ENCODE measurements around the gene VRK1. TPM values are rescaled to one million over a fixed set of nuclear protein-coding genes. Genes with fewer than 3 reads are reported as not detected.

Gene VRK1
- total RNA-seq, 6 donors from 2014 or later: 6.7 to 19.9 (median 9.9) TPM

GRCh38 chr14:96798956-96799355 lies 1.8 kb downstream of the VRK1 start:
- H3K36me3 ChIP-seq: no peaks in the 10 kb centered on the region
- no peaks in the 10 kb centered on the region for H3K9me3 ChIP-seq
- DNase-seq (no peak), ATAC-seq (ENCODE audit: low FRiP score in 2 of 2) (no peak)
- no peak overlapping the region for H3K27ac ChIP-seq
- no peak overlapping the region for H3K4me3 ChIP-seq
- WGBS, 2 donors: 96 to 97% methylated on average over 1 of the region's 1 CpG
- peaks cover 8 to 16% (median 10%) of the 10 kb centered on the region in 4 donors for H3K4me1 ChIP-seq
- no peaks in the 10 kb centered on the region for H3K27me3 ChIP-seq
- TF ChIP-seq POLR2AphosphoS5 (IDR thresholded peaks at IDR 0.05) (no peak), CTCF (IDR thresholded peaks at IDR 0.05) (no peak), EP300 (IDR thresholded peaks at IDR 0.05) (no peak), POLR2A (IDR thresholded peaks at IDR 0.05) (no peak)

- 90 to 93% methylated on average over 7 of the region's 7 CpGs for WGBS, 2 donors
- Histone ChIP-seq H3K4me3 (no peak overlapping the region), H3K4me1 (peaks cover 8 to 16% (median 10%) of the 10 kb centered on the region in 4 donors), H3K36me3 (no peaks in the 10 kb centered on the region), H3K27me3 (no peaks in the 10 kb centered on the region), H3K27ac (no peak overlapping the region), H3K9me3 (no peaks in the 10 kb centered on the region)
- no peak for ATAC-seq (ENCODE audit: low FRiP score in 2 of 2)
- TF ChIP-seq CTCF (IDR thresholded peaks at IDR 0.05) (no peak), EP300 (IDR thresholded peaks at IDR 0.05) (no peak), POLR2A (IDR thresholded peaks at IDR 0.05) (no peak), POLR2AphosphoS5 (IDR thresholded peaks at IDR 0.05) (no peak)
- DNase-seq: no peak
These were observed 2.4 kb downstream of the VRK1 start for GRCh38 chr14:96799489-96800054.

GRCh38 chr14:96801931-96802330 lies 4.7 kb downstream of the VRK1 start:
- no peak overlapping the region for H3K4me3 ChIP-seq
- ATAC-seq (ENCODE audit: low FRiP score in 2 of 2): no peak
- H3K4me1 ChIP-seq: peaks cover 8 to 13% (median 10%) of the 10 kb centered on the region in 4 donors
- H3K27me3 ChIP-seq: no peaks in the 10 kb centered on the region
- DNase-seq: no peak
- H3K9me3 ChIP-seq: no peaks in the 10 kb centered on the region
- TF ChIP-seq EP300 (IDR thresholded peaks at IDR 0.05): no peak
- TF ChIP-seq CTCF (IDR thresholded peaks at IDR 0.05): no peak
- TF ChIP-seq POLR2A (IDR thresholded peaks at IDR 0.05): no peak
- no peak for TF ChIP-seq POLR2AphosphoS5 (IDR thresholded peaks at IDR 0.05)
- no peak overlapping the region for H3K27ac ChIP-seq
- WGBS, 2 donors: 90 to 93% methylated on average over 5 of the region's 5 CpGs
- no peaks in the 10 kb centered on the region for H3K36me3 ChIP-seq

- Histone ChIP-seq H3K27ac (no peak overlapping the region), H3K4me1 (peaks cover 5 to 8% (median 5%) of the 10 kb centered on the region in 4 donors), H3K36me3 (no peaks in the 10 kb centered on the region), H3K27me3 (no peaks in the 10 kb centered on the region), H3K4me3 (no peak overlapping the region), H3K9me3 (no peaks in the 10 kb centered on the region)
- TF ChIP-seq CTCF (IDR thresholded peaks at IDR 0.05) (no peak), POLR2AphosphoS5 (IDR thresholded peaks at IDR 0.05) (no peak)
- 95 to 98% methylated on average over 3 to 5 of the region's 5 CpGs for WGBS, 2 donors
- ATAC-seq (ENCODE audit: low FRiP score in 2 of 2) (no peak), DNase-seq (no peak)
These were observed 5.8 kb downstream of the VRK1 start for GRCh38 chr14:96802963-96803362.

GRCh38 chr14:96803958-96804357 lies 6.8 kb downstream of the VRK1 start:
- Histone ChIP-seq H3K27ac (no peak overlapping the region), H3K9me3 (no peaks in the 10 kb centered on the region), H3K36me3 (no peaks in the 10 kb centered on the region), H3K4me3 (no peak overlapping the region), H3K4me1 (no peaks in the 10 kb centered on the region), H3K27me3 (no peaks in the 10 kb centered on the region)
- 64 to 75% methylated on average over 2 of the region's 2 CpGs for WGBS, 2 donors
- ATAC-seq (ENCODE audit: low FRiP score in 2 of 2) (no peak), DNase-seq (no peak)
- TF ChIP-seq EP300 (IDR thresholded peaks at IDR 0.05): no peak

Measured in upper lobe of left lung (tissue), 6 donors.